CD4-positive, alpha-beta T cell treated with Interleukin-4 for 1 hour (primary cell): ENCODE data around the gene PIK3C2G.

Experiments
- DNase-seq, 2 donors: peaks; one replicate each; pipeline ENCODE4 v3.0.0-alpha.2; 2020 to 2022

Gene PIK3C2G

DNA sequence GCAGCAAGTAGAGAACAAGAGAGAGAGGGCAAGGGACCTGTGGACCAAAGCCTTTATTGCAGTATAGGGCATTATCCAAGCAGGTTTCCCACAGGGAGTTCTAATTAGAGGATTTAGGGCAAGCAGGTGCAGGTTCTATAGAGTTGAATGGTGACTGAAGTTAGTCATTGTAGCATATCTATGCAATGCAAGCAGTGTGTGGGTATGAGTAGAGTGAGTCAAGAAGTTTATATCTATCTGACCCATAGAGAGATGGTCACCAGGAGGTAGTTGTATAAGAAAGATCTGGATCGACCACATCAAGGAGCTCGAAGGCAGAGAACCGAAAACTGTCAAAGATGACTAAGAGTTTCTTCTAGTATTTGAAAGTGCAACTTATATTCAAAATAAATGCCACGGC lies 309.2 kb downstream of the PIK3C2G start:
- DNase-seq = no peak

- no peak for DNase-seq
Observed at GRCh38 chr12:18576104-18576626, 314.8 kb downstream of the PIK3C2G start.

DNA sequence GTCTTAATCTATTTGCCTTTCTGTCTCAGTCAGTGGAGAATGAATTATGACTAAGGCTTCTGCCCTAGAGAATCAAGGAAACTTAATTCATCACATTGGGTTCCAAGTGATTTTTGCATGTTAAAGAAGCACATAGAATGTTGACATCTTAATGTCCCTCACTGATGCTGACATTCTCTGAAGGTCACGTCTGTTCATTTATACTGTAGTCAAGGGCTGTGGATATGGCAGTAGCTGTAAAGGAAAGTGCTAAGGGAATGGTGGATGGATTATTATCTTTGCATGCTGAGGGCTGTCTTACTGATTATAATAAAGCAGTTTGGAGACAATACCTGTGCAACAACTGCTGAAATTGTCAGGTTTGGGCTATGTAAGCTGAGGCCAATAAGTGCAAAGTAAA lies 315.3 kb downstream of the PIK3C2G start:
- DNase-seq = no peak

GRCh38 chr12:18578191-18578590 lies 316.9 kb downstream of the PIK3C2G start:
- DNase-seq = no peak

DNA sequence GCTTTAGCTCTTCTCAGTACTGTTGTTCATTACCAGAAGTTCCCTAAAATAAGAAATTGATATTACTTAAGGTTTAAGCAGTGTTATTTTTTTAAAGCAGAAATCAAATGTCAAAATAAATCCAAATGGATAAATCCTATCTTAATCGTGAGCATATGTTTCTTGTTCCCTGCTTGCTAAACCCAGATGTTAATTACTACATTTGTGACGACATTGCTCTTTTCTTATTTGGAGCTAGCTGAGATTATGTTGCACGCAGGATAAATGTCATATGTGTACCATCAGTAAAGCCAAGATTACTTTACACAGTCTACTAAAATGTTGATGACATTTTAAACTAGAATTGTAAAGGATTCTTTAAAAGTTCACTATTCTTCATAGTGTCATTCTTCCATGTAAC lies 319.0 kb downstream of the PIK3C2G start:
- no peak for DNase-seq

- DNase-seq = no peak
Observed at GRCh38 chr12:18580706-18581105, 319.4 kb downstream of the PIK3C2G start.

DNA sequence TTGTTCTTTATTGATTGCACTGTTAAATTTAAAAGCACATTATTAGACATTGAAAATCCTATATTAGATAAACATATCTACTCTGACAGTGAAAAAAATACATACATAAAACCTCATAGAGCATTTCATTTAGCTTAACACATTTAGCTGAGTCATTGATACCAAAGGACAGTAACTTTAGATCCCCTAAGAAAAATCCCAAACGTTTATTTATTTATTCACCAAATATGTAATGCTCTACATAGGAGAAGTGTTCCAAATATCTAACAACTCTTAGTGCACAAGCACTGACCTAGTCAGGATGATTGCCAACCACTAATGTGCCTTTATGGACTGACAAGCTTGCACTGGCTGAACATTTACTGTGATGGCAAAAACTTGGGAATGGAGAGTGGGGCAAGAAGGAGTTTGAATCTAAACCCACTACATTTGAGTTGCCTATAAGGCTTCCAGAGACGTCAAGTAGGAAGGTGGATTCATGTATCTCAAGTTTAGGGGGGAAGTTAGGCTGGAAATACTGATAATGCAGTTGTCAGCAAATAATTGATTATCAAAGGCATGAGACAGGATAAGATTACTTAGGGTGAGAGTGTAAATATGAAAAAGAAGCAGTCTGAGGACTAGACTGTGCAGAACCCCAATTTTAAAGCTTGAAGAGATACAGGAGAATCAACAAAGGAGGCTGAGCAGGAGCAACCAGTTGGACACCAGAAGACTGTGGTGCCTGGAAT lies 320.1 kb downstream of the PIK3C2G start:
- no peak for DNase-seq

DNA sequence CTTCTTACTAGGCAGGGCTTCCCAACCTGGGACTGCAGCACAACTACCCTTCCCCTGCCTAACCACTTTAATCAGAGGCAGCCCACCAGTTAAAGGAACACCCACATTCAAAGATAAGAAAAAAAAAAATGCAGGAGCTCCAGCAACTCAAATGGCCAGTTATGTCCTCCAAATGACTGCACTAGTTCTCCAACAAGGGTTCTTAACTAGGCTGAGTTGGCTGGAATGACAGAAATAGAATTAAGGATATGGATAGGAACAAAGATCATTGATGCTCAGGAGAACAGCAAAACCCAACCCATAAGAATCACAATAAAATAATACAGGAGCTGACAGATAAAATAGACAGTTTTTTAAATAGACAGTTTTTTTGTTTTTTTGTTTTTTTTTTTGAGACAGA lies 322.3 kb downstream of the PIK3C2G start:
- no peak for DNase-seq

- DNase-seq = no peak
Observed at GRCh38 chr12:18586581-18586980, 325.3 kb downstream of the PIK3C2G start.

DNA sequence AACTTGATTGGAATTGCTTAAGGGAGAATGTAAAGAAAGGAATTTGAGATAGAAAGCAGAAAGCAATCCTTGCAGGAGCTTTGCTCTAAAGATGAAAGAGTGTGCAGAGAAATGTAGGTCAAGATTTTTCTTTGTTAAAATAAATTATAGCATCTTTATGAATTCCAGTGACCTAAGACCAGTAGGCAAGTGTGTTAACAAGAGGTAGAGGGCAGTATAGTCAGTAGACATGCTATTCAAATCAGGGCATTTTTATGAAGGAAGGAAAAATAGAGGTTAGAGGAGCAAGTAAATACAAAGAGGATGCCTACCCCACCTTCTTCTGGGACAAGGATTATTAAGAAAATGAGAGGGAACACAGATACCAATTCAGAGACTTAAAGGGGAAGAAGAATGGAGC lies 328.0 kb downstream of the PIK3C2G start:
- DNase-seq = no peak

- DNase-seq = no peak
Observed at GRCh38 chr12:18591473-18591872, 330.2 kb downstream of the PIK3C2G start.

- no peak for DNase-seq
Observed at GRCh38 chr12:18595412-18595811, 334.1 kb downstream of the PIK3C2G start.

DNA sequence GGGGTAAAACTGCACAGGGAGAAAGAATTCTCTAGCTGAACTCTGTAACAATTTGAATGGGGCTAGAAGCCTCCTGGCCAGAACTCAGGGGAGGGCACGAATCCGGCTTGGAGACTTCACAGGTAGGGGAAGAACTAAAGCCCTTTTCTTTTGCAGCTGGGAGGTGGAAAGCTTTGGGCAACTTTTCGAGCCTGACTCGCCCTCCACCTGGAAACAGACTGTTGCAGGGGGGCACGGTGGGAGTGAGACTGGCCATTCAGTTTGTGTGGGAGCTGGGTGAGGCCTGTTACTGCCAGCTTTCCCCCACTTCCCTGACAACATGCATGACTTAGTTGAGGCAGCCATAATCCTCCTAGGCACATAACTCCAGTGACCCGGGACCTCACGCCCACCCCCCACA lies 340.6 kb downstream of the PIK3C2G start:
- DNase-seq = no peak

DNA sequence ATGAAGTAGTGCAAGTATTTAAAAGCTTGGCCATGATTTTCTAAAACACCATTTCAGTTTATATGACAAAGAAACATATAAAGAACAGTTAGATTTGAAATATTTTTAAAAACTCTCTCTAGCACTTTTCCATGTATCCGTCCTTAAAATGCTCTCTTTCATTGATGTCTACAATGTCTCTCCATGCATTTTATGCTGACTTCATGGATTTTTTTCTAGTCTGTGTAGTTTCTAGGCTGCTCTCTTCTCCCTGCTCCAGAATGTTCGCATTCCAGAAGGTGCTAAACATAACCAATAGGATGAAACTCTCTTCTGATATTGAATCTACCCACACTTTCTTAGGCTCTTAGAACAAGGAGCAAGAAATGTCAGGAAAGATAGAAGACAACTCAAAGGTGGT lies 351.7 kb downstream of the PIK3C2G start:
- DNase-seq = no peak

DNA sequence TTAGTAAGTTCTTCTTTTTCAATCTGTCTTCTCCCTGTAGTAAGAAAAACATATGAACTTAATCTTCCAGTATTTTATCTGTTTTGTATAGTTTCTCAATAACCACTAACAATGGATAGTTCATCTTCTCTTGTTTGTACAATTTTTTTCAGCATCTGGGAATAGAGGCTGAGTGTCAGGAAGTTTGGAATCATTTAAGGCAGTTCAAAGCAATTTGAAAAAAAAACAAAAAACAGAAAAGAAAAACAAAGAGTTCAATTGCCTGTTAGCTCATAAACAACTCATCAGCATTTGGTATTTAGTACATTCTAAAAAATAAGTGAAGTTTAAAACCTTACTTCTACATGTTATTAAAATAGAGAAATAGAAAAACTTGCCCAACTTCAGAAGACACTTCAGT lies 359.7 kb downstream of the PIK3C2G start:
- DNase-seq = no peak

GRCh38 chr12:18629445-18629844 lies 368.1 kb downstream of the PIK3C2G start:
- no peak for DNase-seq

DNA sequence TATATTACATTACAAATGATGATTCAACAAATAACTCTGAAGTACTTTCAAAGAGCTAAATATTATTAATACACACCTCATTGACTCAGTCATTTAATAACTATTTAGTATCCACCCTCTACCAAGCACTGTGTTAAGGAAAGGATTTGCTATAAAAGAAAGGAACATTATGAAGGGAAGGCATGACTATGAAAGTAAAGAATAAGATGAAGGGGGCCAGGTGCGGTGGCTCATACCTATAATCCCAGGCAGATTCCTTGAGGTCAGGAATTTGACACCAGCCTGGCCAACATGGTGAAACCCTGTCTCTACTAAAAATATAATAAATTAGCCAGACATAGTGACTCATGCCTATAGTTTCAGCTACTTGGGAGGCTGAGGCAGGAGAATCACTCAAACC lies 368.6 kb downstream of the PIK3C2G start:
- no peak for DNase-seq

DNA sequence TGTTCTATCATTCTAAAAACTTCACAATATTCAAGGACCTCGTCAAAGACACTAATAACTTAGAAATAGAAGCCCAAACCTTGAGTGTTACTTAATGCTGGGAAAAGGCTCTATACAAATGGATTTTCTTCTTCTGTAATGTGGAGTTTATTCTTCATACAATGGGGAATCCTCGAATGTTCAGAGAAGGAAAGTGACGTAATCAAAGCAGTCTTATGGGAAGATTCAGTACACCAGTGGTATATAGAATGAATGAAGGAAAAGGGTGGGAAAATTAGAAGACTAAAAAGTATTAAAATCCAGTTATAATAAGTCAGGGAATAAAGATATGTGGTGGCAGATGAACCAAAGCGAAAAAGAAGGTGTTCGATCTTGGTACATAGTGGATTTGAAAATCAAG lies 370.0 kb downstream of the PIK3C2G start:
- DNase-seq = no peak

DNA sequence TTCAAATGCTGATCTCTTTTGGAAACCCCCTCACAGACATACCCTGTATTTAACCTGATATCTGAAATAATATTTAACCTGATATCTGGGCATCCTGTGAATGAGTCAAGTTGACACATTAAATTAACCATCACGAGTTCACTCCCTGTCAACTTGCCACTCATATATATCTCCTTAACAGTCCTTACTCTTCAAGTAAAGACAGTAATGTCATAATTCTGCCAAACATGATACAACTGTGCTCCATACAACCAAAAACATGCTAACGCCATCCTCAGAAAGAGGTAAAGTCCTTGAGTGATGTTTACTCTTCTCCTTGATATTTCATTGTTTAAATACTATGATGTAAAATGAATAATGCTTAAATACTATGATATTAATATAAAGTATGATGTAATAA lies 371.5 kb downstream of the PIK3C2G start:
- no peak for DNase-seq

GRCh38 chr12:18634382-18634781 lies 373.1 kb downstream of the PIK3C2G start:
- DNase-seq = no peak

DNA sequence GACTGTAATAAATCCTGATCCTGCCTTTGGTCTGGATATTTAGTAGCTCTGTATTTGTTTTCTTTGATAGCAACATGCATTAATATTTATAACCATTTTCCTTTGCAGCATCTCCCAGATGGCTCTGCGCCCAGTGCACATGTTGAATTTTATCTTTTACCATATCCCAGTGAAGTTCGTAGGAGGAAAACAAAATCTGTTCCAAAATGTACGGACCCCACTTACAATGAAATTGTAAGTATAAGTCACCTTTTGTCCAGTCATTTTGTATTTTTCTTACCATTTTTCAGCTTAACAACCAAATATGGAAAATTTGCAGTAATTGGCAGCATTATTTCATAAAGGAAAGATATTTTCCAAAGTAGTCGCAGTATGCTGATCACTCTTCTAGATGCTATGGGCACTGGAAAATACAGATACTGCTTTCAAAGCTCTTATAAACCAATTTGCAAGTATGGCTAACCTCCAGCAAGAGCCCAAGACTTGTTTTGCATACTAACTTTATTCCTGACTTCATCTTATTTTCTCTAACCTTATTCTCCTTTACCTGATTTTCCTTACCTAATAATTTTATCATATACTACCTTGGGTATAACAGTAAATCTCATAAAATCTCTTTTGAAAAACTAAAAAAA lies 379.1 kb downstream of the PIK3C2G start:
- DNase-seq = no peak

DNA sequence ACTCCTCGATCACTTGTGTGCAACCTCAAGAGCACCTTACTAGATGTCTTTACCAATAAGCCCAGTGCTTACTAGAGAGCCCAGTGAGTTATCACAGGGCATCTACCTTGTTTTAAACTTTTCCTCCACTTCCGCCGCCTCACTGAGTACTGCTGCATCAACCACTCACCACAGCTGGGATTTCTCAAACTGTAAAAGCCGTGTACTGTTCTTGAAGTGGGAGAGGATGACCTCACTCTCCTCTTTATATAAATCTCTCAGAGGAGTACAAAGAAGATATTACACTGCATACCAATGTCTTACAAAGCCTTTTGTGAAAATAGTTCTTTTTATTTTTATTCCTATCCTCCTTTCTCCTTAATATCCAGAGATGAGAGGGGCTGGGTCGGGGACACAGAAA lies 382.4 kb downstream of the PIK3C2G start:
- no peak for DNase-seq

GRCh38 chr12:18644564-18644963 lies 383.2 kb downstream of the PIK3C2G start:
- no peak for DNase-seq

GRCh38 chr12:18646286-18646890 lies 385.1 kb downstream of the PIK3C2G start:
- no peak for DNase-seq
